Liver (tissue), 3 donors: ENCODE measurements around the gene QARS1.

Experiments
- EGR1 ChIP-seq, 2 donors: IDR thresholded peaks; 2 replicates each; pipeline ENCODE4 v1.6.1; 2016 to 2018; ENCODE audit warnings: antibody characterized with exemption in 2 of 2, low read depth in 2 of 2
- FOXA1 ChIP-seq: IDR thresholded peaks from 2 replicates; pipeline ENCODE4 v1.6.1; 2016; ENCODE audit warnings: antibody characterized with exemption
- GABPA ChIP-seq, 2 donors: IDR thresholded peaks in 1 of 2; conservative IDR thresholded peaks in 1 of 2; 2 replicates each; pipeline ENCODE4 v1.6.1; 2016; ENCODE audit warnings: antibody characterized with exemption in 2 of 2, mild to moderate bottlenecking in 1 of 2, moderate library complexity in 1 of 2
- HNF4A ChIP-seq, 2 donors: conservative IDR thresholded peaks; 2 replicates each; pipeline ENCODE4 v1.6.1; 2016; ENCODE audit warnings: antibody characterized with exemption in 2 of 2, mild to moderate bottlenecking in 2 of 2
- JUND ChIP-seq, 2 donors: IDR thresholded peaks; 2 replicates each; pipeline ENCODE4 v1.6.1; 2016; ENCODE audit warnings: antibody characterized with exemption in 2 of 2
- RAD21 ChIP-seq, 2 donors: IDR thresholded peaks; 2 replicates each; pipeline ENCODE4 v1.6.1; 2016; ENCODE audit warnings: antibody characterized with exemption in 2 of 2, mild to moderate bottlenecking in 2 of 2
- RXRA ChIP-seq, 2 donors: IDR thresholded peaks; 2 replicates each; pipeline ENCODE4 v1.6.1; 2017 to 2018; ENCODE audit warnings: antibody characterized with exemption in 2 of 2, mild to moderate bottlenecking in 1 of 2
- TAF1 ChIP-seq: conservative IDR thresholded peaks from 2 replicates; pipeline ENCODE4 v1.6.1; 2016; ENCODE audit warnings: antibody characterized with exemption, mild to moderate bottlenecking
- YY1 ChIP-seq: IDR thresholded peaks from 2 replicates; pipeline ENCODE4 v1.6.1; 2016; ENCODE audit warnings: antibody characterized with exemption, mild to moderate bottlenecking
- TF ChIP-seq, protein P1 (sequence below): fragments of 150-350 bp; IDR thresholded peaks from 2 replicates; pipeline ENCODE4 v1.5.1; 2017; ENCODE audit warnings: improper control_type of control experiment, low read depth, low read length; ENCODE audit not compliant: missing input control
- TF ChIP-seq, protein P2 (sequence below): IDR thresholded peaks from 2 replicates; pipeline ENCODE4 v1.6.1; 2016; ENCODE audit warnings: antibody characterized with exemption
- TF ChIP-seq, protein P3 (sequence below): IDR thresholded peaks from 2 replicates; pipeline ENCODE4 v1.6.1; 2016; ENCODE audit warnings: antibody characterized with exemption, mild to moderate bottlenecking
- TF ChIP-seq, protein P4 (sequence below): IDR thresholded peaks from 2 replicates; pipeline ENCODE4 v1.6.1; 2016; ENCODE audit warnings: antibody characterized with exemption
- TF ChIP-seq, protein P5 (sequence below): IDR thresholded peaks from 2 replicates; pipeline ENCODE4 v1.6.1; 2016; ENCODE audit warnings: antibody characterized with exemption
- donor health status: healthy.
- donor health status: healthy.

DNA sequence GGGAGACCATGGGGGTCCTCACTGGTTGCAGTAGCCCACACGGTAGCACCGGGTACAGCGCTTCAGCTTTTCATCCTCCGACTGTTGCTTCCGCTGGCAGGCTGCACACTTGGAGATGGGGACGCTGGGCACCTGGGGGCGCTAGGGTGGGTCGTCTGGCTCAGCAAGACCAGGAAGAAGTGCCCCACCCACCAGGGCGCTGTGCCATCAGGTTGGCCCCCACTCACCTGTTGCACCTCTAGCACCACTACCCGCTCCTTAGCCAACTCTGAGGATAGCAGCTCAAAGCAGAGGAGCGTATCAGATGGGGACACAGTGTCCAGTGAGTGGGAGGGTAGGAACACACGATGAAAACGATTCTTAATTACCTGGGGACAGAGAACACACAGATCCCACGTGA is 7.7 kb upstream of the QARS1 start:
- TF ChIP-seq, protein P1, sequence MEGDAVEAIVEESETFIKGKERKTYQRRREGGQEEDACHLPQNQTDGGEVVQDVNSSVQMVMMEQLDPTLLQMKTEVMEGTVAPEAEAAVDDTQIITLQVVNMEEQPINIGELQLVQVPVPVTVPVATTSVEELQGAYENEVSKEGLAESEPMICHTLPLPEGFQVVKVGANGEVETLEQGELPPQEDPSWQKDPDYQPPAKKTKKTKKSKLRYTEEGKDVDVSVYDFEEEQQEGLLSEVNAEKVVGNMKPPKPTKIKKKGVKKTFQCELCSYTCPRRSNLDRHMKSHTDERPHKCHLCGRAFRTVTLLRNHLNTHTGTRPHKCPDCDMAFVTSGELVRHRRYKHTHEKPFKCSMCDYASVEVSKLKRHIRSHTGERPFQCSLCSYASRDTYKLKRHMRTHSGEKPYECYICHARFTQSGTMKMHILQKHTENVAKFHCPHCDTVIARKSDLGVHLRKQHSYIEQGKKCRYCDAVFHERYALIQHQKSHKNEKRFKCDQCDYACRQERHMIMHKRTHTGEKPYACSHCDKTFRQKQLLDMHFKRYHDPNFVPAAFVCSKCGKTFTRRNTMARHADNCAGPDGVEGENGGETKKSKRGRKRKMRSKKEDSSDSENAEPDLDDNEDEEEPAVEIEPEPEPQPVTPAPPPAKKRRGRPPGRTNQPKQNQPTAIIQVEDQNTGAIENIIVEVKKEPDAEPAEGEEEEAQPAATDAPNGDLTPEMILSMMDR: no peak
- no peak for TF ChIP-seq RAD21 (IDR thresholded peaks at IDR 0.05)
- TF ChIP-seq, protein P2, sequence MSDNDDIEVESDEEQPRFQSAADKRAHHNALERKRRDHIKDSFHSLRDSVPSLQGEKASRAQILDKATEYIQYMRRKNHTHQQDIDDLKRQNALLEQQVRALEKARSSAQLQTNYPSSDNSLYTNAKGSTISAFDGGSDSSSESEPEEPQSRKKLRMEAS: no peak
- TF ChIP-seq TAF1: no peak
- TF ChIP-seq GABPA (IDR thresholded peaks at IDR 0.05 in 1 of 2, conservative IDR thresholded peaks at IDR 0.05 in 1 of 2): no peak
- TF ChIP-seq, protein P3, sequence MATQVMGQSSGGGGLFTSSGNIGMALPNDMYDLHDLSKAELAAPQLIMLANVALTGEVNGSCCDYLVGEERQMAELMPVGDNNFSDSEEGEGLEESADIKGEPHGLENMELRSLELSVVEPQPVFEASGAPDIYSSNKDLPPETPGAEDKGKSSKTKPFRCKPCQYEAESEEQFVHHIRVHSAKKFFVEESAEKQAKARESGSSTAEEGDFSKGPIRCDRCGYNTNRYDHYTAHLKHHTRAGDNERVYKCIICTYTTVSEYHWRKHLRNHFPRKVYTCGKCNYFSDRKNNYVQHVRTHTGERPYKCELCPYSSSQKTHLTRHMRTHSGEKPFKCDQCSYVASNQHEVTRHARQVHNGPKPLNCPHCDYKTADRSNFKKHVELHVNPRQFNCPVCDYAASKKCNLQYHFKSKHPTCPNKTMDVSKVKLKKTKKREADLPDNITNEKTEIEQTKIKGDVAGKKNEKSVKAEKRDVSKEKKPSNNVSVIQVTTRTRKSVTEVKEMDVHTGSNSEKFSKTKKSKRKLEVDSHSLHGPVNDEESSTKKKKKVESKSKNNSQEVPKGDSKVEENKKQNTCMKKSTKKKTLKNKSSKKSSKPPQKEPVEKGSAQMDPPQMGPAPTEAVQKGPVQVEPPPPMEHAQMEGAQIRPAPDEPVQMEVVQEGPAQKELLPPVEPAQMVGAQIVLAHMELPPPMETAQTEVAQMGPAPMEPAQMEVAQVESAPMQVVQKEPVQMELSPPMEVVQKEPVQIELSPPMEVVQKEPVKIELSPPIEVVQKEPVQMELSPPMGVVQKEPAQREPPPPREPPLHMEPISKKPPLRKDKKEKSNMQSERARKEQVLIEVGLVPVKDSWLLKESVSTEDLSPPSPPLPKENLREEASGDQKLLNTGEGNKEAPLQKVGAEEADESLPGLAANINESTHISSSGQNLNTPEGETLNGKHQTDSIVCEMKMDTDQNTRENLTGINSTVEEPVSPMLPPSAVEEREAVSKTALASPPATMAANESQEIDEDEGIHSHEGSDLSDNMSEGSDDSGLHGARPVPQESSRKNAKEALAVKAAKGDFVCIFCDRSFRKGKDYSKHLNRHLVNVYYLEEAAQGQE: no peak
- no peak for TF ChIP-seq RXRA (IDR thresholded peaks at IDR 0.05)
- TF ChIP-seq YY1: no peak
- TF ChIP-seq, protein P4, sequence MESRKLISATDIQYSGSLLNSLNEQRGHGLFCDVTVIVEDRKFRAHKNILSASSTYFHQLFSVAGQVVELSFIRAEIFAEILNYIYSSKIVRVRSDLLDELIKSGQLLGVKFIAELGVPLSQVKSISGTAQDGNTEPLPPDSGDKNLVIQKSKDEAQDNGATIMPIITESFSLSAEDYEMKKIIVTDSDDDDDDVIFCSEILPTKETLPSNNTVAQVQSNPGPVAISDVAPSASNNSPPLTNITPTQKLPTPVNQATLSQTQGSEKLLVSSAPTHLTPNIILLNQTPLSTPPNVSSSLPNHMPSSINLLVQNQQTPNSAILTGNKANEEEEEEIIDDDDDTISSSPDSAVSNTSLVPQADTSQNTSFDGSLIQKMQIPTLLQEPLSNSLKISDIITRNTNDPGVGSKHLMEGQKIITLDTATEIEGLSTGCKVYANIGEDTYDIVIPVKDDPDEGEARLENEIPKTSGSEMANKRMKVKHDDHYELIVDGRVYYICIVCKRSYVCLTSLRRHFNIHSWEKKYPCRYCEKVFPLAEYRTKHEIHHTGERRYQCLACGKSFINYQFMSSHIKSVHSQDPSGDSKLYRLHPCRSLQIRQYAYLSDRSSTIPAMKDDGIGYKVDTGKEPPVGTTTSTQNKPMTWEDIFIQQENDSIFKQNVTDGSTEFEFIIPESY: no peak
- no peak for TF ChIP-seq HNF4A (conservative IDR thresholded peaks at IDR 0.05)
- no peak for TF ChIP-seq JUND (IDR thresholded peaks at IDR 0.05)
- no peak for TF ChIP-seq EGR1 (IDR thresholded peaks at IDR 0.05; ENCODE audit: low read depth in 2 of 2)
- TF ChIP-seq FOXA1: no peak
- TF ChIP-seq, protein P5, sequence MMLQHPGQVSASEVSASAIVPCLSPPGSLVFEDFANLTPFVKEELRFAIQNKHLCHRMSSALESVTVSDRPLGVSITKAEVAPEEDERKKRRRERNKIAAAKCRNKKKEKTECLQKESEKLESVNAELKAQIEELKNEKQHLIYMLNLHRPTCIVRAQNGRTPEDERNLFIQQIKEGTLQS: no peak
